GM12865 (cell line): ENCODE measurements around the gene ADGRG2.
"Not testable (repeated sequence)": the region's sequence is repeated elsewhere in the genome, so short reads cannot be mapped to it uniquely, and the experiment has no call there.

Source experiments
- DNase-seq: peaks from one replicate; pipeline ENCODE4 v3.0.0; 2010; ENCODE audit warnings: low read depth
- H3K4me3 ChIP-seq: 2 replicates; pipeline ENCODE4 v1.5.1; 2011; ENCODE audit warnings: mild to moderate bottlenecking, low read depth, low read length, control low read depth
- TF ChIP-seq, protein P1 (sequence below): IDR thresholded peaks from 2 replicates; pipeline ENCODE4 v1.5.1; 2011; ENCODE audit warnings: low read length, control low read depth, low read depth, inconsistent platforms; ENCODE audit not compliant: insufficient read depth; ENCODE audit errors: missing control alignments

ADGRG2 gene

GRCh38 chrX:19040373-19040772, 81.9 kb downstream of the ADGRG2 start:
- peak; percentile 6 for DNase-seq
- no peak overlapping the region for H3K4me3 ChIP-seq
- TF ChIP-seq, protein P1, sequence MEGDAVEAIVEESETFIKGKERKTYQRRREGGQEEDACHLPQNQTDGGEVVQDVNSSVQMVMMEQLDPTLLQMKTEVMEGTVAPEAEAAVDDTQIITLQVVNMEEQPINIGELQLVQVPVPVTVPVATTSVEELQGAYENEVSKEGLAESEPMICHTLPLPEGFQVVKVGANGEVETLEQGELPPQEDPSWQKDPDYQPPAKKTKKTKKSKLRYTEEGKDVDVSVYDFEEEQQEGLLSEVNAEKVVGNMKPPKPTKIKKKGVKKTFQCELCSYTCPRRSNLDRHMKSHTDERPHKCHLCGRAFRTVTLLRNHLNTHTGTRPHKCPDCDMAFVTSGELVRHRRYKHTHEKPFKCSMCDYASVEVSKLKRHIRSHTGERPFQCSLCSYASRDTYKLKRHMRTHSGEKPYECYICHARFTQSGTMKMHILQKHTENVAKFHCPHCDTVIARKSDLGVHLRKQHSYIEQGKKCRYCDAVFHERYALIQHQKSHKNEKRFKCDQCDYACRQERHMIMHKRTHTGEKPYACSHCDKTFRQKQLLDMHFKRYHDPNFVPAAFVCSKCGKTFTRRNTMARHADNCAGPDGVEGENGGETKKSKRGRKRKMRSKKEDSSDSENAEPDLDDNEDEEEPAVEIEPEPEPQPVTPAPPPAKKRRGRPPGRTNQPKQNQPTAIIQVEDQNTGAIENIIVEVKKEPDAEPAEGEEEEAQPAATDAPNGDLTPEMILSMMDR: no peak

DNA sequence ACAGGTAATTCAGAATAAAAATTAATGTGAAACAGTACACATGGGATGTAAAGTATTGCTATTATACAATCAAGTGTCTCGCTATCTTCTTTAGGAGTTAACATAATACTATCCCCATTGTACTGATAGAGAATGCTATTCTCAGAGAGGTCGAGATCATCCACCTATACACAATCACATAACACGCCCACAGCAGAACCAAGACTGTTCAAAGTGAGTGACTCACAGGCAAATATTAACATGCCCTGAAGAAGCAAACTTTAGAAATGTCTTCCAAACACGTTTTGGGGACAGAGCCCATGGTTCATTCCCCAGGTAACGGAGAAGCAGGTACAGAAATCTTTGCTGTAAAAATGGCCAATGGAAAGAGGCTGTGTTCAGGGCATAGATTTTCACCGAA, 88.2 kb downstream of the ADGRG2 start:
- TF ChIP-seq, protein P1: no peak
- DNase-seq: no peak
- no peak overlapping the region for H3K4me3 ChIP-seq

DNA sequence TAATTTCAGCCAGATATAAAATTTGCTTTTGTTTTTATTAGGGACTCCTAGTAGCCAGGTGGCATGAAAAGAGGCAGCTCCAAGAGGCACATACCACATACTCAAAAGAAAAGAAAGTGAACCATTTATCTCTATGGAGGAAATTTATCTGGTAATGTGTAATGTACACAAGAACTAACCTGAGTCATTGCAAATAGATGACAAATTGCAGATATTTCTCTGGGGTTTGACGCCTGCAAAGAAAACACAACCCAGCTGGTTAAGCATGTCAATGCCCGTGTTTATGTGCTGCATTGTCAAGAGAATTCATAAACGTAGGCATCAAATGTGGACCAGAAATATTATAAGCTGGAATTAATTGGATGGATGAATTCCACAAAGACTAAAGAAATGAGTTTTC, 91.5 kb downstream of the ADGRG2 start:
- H3K4me3 ChIP-seq: no peak overlapping the region
- no peak for DNase-seq
- TF ChIP-seq, protein P1: no peak

- no peak overlapping the region for H3K4me3 ChIP-seq
- TF ChIP-seq, protein P1: no peak
- DNase-seq: no peak
Observed at GRCh38 chrX:19028560-19028959, 93.7 kb downstream of the ADGRG2 start.

DNA sequence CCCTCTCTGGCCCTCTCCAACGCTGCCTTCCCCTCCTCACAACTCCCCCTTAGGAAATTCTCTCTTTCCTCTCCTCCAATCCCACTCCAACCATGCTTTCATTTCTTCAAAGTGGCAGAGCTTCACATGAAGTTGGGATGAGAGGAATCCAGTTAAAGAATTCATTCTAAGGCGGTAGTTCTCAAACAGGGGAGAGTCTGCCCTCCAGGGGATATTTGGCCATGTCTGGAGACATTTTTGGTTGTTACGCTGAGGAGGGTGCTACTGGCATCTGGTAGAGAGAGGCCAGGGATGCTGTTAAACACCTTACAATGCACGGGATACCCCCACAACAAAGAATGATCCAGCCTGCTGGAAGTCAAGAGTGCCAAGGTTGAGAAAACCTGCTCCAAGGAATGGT, 97.9 kb downstream of the ADGRG2 start:
- no peak overlapping the region for H3K4me3 ChIP-seq
- TF ChIP-seq, protein P1: no peak
- DNase-seq: no peak

GRCh38 chrX:19019996-19020395, 102.3 kb downstream of the ADGRG2 start:
- no peak for DNase-seq
- TF ChIP-seq, protein P1: no peak
- no peak overlapping the region for H3K4me3 ChIP-seq

GRCh38 chrX:19017271-19017670, 105.0 kb downstream of the ADGRG2 start:
- TF ChIP-seq, protein P1: peak; percentile 53
- DNase-seq: peak; percentile 26
- no peak overlapping the region for H3K4me3 ChIP-seq

DNA sequence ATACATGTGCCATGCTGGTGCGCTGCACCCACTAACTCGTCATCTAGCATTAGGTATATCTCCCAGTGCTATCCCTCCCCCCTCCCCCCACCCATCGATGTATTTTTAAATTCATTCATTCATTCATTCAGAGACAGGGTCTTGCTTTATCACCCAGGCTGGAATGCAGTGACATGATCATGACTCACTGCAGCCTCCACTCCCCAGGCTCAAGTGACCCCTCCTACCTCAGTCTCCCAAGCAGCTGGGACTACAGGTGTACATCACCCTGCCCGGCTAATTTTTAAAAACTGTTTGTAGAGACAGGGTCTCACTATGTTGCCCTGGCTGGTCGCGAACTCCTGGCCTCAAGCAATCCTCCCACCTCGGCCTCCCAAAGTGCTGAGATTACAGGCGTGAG, 105.7 kb downstream of the ADGRG2 start:
- not testable (repeated sequence) for H3K4me3 ChIP-seq, DNase-seq
